ENCODE measurements around the gene TRIM59. TPM values are rescaled to one million over a fixed set of nuclear protein-coding genes. Genes with fewer than 3 reads are reported as not detected.

TRIM59 gene
- total RNA-seq, 1 donor = 22.1 TPM

DNA sequence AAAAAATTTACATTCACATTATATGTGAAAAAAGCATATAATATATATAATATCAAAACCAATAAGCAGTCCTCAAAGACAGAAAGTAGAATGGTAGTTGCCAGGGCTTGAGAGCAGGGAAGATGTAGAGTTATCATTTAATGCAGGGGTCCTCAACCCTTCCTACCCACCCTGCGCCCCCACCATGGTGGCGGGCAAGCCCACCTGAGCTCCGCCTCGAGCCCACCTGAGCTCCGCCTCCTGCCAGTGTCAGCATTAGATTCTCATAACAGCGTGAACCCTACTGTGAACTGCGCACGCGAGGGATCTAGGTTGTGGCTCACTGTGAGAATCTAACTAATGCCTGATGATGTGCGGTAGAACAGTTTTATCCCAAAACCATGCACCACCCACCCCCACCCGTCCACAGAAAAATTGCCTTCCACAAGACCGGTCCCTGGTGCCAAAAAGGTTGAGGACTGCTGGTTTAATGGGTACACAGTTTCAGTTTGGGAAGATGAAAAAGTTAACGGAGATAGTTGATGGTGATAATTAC lies 3.0 kb downstream of the TRIM59 start:
- Histone ChIP-seq H3K4me1 (ENCODE audit: insufficient read depth, low read length) (peaks cover 42% of the 10 kb centered on the region), H3K36me3 (ENCODE audit: insufficient read depth, low read length) (peaks cover 16% of the 10 kb centered on the region), H3K4me3 (ENCODE audit: insufficient read depth, low read length) (no peak overlapping the region), H3K27ac (ENCODE audit: low read depth, low read length) (peak overlapping the region; percentile 89), H3K4me2 (ENCODE audit: insufficient read depth, low read length) (peak overlapping the region; percentile 86), H3K9me3 (ENCODE audit: low read depth, low read length) (no peaks in the 10 kb centered on the region), H4K20me1 (ENCODE audit: insufficient read depth, low read length) (no peaks in the 10 kb centered on the region), H3K79me2 (ENCODE audit: insufficient read depth, low read length) (peaks cover 72% of the 10 kb centered on the region), H3K27me3 (ENCODE audit: insufficient read depth, low read length) (no peaks in the 10 kb centered on the region), H2AFZ (ENCODE audit: low read length) (no peak overlapping the region)
- no peak for DNase-seq (ENCODE audit: insufficient read length, low spot score, missing footprints)
- TF ChIP-seq, protein P1, sequence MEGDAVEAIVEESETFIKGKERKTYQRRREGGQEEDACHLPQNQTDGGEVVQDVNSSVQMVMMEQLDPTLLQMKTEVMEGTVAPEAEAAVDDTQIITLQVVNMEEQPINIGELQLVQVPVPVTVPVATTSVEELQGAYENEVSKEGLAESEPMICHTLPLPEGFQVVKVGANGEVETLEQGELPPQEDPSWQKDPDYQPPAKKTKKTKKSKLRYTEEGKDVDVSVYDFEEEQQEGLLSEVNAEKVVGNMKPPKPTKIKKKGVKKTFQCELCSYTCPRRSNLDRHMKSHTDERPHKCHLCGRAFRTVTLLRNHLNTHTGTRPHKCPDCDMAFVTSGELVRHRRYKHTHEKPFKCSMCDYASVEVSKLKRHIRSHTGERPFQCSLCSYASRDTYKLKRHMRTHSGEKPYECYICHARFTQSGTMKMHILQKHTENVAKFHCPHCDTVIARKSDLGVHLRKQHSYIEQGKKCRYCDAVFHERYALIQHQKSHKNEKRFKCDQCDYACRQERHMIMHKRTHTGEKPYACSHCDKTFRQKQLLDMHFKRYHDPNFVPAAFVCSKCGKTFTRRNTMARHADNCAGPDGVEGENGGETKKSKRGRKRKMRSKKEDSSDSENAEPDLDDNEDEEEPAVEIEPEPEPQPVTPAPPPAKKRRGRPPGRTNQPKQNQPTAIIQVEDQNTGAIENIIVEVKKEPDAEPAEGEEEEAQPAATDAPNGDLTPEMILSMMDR (IDR thresholded peaks at IDR 0.05; ENCODE audit: extremely low read depth, low read depth, low read length) = no peak

DNA sequence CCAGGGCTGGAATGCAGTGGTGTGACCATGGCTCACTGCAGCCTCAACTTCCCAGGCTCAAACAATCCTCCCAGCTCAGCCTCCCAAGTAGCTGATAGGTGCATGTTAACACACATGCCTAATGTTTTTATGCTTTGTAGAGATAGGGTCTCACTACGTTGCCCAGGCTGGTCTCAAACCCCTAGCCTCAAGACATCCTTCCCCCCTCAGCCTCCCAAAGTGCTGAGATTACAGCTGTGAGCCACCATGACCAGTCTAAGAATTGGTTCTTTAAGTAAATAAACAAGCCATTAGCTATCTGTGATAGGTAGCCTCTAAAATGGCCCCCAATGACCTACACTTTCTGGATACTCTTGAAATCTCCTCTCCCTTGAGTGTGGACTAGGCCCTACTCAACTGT lies 3.7 kb downstream of the TRIM59 start:
- Histone ChIP-seq H3K4me1 (ENCODE audit: insufficient read depth, low read length) (peaks cover 39% of the 10 kb centered on the region), H3K4me2 (ENCODE audit: insufficient read depth, low read length) (peak overlapping the region; percentile 15), H3K9me3 (ENCODE audit: low read depth, low read length) (no peaks in the 10 kb centered on the region), H3K79me2 (ENCODE audit: insufficient read depth, low read length) (peaks cover 78% of the 10 kb centered on the region), H4K20me1 (ENCODE audit: insufficient read depth, low read length) (peaks cover 3% of the 10 kb centered on the region), H3K4me3 (ENCODE audit: insufficient read depth, low read length) (no peak overlapping the region), H3K27me3 (ENCODE audit: insufficient read depth, low read length) (no peaks in the 10 kb centered on the region), H3K36me3 (ENCODE audit: insufficient read depth, low read length) (peaks cover 16% of the 10 kb centered on the region), H2AFZ (ENCODE audit: low read length) (no peak overlapping the region), H3K27ac (ENCODE audit: low read depth, low read length) (no peak overlapping the region)
- TF ChIP-seq, protein P1 (IDR thresholded peaks at IDR 0.05; ENCODE audit: extremely low read depth, low read depth, low read length) = no peak
- no peak for DNase-seq (ENCODE audit: insufficient read length, low spot score, missing footprints)

DNA sequence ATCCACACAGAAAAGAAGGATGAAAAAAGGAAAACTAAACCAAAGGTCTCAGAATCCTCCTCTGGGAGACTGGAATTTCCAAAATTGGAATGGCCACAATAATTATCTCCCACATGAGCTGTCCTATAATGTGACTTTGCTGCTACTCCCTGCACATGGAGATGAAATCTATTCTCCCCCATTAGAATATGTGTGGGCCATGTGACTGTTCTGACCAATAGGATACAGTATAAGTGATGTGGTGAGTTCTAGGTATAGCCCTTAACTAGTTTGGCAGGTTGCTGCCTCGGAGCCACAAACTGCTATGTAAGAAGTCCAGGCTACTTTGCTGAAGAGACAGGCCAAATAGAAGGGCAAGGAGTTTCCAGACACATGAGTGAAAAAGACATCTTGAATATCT lies 5.2 kb downstream of the TRIM59 start:
- no peak overlapping the region for H2AFZ ChIP-seq (ENCODE audit: low read length)
- peak; percentile 35 for DNase-seq (ENCODE audit: insufficient read length, low spot score, missing footprints)
- peaks cover 30% of the 10 kb centered on the region for H3K4me1 ChIP-seq (ENCODE audit: insufficient read depth, low read length)
- H3K36me3 ChIP-seq (ENCODE audit: insufficient read depth, low read length) = peaks cover 16% of the 10 kb centered on the region
- H3K27ac ChIP-seq (ENCODE audit: low read depth, low read length) = no peak overlapping the region
- TF ChIP-seq, protein P1 (IDR thresholded peaks at IDR 0.05; ENCODE audit: extremely low read depth, low read depth, low read length) = no peak
- H3K4me3 ChIP-seq (ENCODE audit: insufficient read depth, low read length) = no peak overlapping the region
- peaks cover 92% of the 10 kb centered on the region for H3K79me2 ChIP-seq (ENCODE audit: insufficient read depth, low read length)
- H3K27me3 ChIP-seq (ENCODE audit: insufficient read depth, low read length) = no peaks in the 10 kb centered on the region
- H4K20me1 ChIP-seq (ENCODE audit: insufficient read depth, low read length) = peaks cover 4% of the 10 kb centered on the region
- H3K4me2 ChIP-seq (ENCODE audit: insufficient read depth, low read length) = no peak overlapping the region
- H3K9me3 ChIP-seq (ENCODE audit: low read depth, low read length) = no peaks in the 10 kb centered on the region

DNA sequence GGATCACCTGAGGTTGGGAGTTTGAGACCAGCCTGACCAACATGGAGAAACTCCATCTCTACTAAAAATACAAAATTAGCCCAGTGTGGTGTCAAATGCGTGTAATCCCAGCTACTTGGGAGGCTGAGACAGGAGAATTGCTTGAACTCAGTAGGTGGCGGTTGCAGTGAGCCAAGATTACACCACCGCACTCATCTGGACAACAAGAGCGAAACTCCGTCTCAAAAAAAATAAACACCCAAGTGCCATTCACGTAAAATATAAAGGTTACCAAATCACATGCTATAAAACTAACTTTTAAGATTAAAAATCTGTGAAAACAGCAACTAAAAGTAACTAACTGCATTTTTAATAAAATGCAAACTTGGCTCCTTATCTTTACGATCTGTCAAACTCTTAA lies 8.9 kb downstream of the TRIM59 start:
- H3K4me1 ChIP-seq (ENCODE audit: insufficient read depth, low read length) = peaks cover 12% of the 10 kb centered on the region
- H3K4me2 ChIP-seq (ENCODE audit: insufficient read depth, low read length) = no peak overlapping the region
- no peak overlapping the region for H2AFZ ChIP-seq (ENCODE audit: low read length)
- H3K27me3 ChIP-seq (ENCODE audit: insufficient read depth, low read length) = no peaks in the 10 kb centered on the region
- peaks cover 90% of the 10 kb centered on the region for H3K79me2 ChIP-seq (ENCODE audit: insufficient read depth, low read length)
- H3K9me3 ChIP-seq (ENCODE audit: low read depth, low read length) = no peaks in the 10 kb centered on the region
- no peak overlapping the region for H3K4me3 ChIP-seq (ENCODE audit: insufficient read depth, low read length)
- TF ChIP-seq, protein P1 (IDR thresholded peaks at IDR 0.05; ENCODE audit: extremely low read depth, low read depth, low read length) = no peak
- peaks cover 34% of the 10 kb centered on the region for H3K36me3 ChIP-seq (ENCODE audit: insufficient read depth, low read length)
- DNase-seq (ENCODE audit: insufficient read length, low spot score, missing footprints) = no peak
- peak overlapping the region; percentile 22 for H3K27ac ChIP-seq (ENCODE audit: low read depth, low read length)
- peaks cover 4% of the 10 kb centered on the region for H4K20me1 ChIP-seq (ENCODE audit: insufficient read depth, low read length)
